ENCODE results near the gene GLRB. TPM values are rescaled to one million over a fixed set of nuclear protein-coding genes. Genes with fewer than 3 reads are reported as not detected.

Gene GLRB
- total RNA-seq, 2 donors from 2014 or later = 13.2 to 14.5 TPM

- Histone ChIP-seq H3K27ac (no peak overlapping the region), H3K27me3 (no peaks in the 10 kb centered on the region), H3K4me1 (no peaks in the 10 kb centered on the region), H3K36me3 (no peaks in the 10 kb centered on the region), H3K9me3 (no peaks in the 10 kb centered on the region), H3K4me3 (no peak overlapping the region)
- TF ChIP-seq CTCF (IDR thresholded peaks at IDR 0.05) = peak in 1 of 2 donors; percentile 54
- no peak for DNase-seq (ENCODE audit: low spot score)
These were observed 52.4 kb downstream of the GLRB start for GRCh38 chr4:157128395-157128794.

- no peak for TF ChIP-seq CTCF (IDR thresholded peaks at IDR 0.05)
- no peak for DNase-seq (ENCODE audit: low spot score)
- Histone ChIP-seq H3K27me3 (no peaks in the 10 kb centered on the region), H3K9me3 (no peaks in the 10 kb centered on the region), H3K36me3 (no peaks in the 10 kb centered on the region), H3K4me1 (no peaks in the 10 kb centered on the region), H3K27ac (no peak overlapping the region), H3K4me3 (no peak overlapping the region)
These were observed 66.0 kb downstream of the GLRB start for GRCh38 chr4:157141976-157142375.

GRCh38 chr4:157143369-157143768 is 67.4 kb downstream of the GLRB start:
- Histone ChIP-seq H3K27ac (no peak overlapping the region), H3K9me3 (no peaks in the 10 kb centered on the region), H3K27me3 (no peaks in the 10 kb centered on the region), H3K36me3 (no peaks in the 10 kb centered on the region), H3K4me1 (no peaks in the 10 kb centered on the region), H3K4me3 (no peak overlapping the region)
- no peak for DNase-seq (ENCODE audit: low spot score)
- no peak for TF ChIP-seq CTCF (IDR thresholded peaks at IDR 0.05)

GRCh38 chr4:157151711-157152110 is 75.8 kb downstream of the GLRB start:
- H3K4me1 ChIP-seq = no peaks in the 10 kb centered on the region
- no peaks in the 10 kb centered on the region for H3K27me3 ChIP-seq
- H3K36me3 ChIP-seq = no peaks in the 10 kb centered on the region
- DNase-seq (ENCODE audit: low spot score) = no peak
- no peak overlapping the region for H3K4me3 ChIP-seq
- H3K27ac ChIP-seq = no peak overlapping the region
- H3K9me3 ChIP-seq = no peaks in the 10 kb centered on the region
- no peak for TF ChIP-seq CTCF (IDR thresholded peaks at IDR 0.05)

GRCh38 chr4:157165935-157166610 is 90.1 kb downstream of the GLRB start:
- Histone ChIP-seq H3K9me3 (no peaks in the 10 kb centered on the region), H3K4me3 (no peak overlapping the region), H3K4me1 (no peaks in the 10 kb centered on the region), H3K27me3 (no peaks in the 10 kb centered on the region), H3K27ac (no peak overlapping the region), H3K36me3 (no peaks in the 10 kb centered on the region)
- TF ChIP-seq CTCF (IDR thresholded peaks at IDR 0.05) = no peak
- DNase-seq (ENCODE audit: low spot score) = no peak

GRCh38 chr4:157170321-157170720 is 94.4 kb downstream of the GLRB start:
- Histone ChIP-seq H3K4me3 (no peak overlapping the region), H3K27ac (no peak overlapping the region), H3K27me3 (no peaks in the 10 kb centered on the region), H3K36me3 (no peaks in the 10 kb centered on the region), H3K4me1 (no peaks in the 10 kb centered on the region), H3K9me3 (no peaks in the 10 kb centered on the region)
- no peak for TF ChIP-seq CTCF (IDR thresholded peaks at IDR 0.05)
- DNase-seq (ENCODE audit: low spot score) = no peak

Measured in right atrium auricular region (tissue), 2 donors.